ENCODE results near the gene LYSMD2. TPM values are rescaled to one million over a fixed set of nuclear protein-coding genes. Genes with fewer than 3 reads are reported as not detected.

Gene LYSMD2
- total and polyA plus RNA-seq, 7 donors = 4.3 to 16.8 (median 7.2) TPM

GRCh38 chr15:51720201-51720995 lies 17.1 kb downstream of the LYSMD2 start:
- peaks cover 16% of the 10 kb centered on the region for H3K4me1 ChIP-seq
- H3K27ac ChIP-seq = no peak overlapping the region
- intact Hi-C loops (cut with DNase I) = no loop called here
- DNase-seq (no peak), ATAC-seq (no peak)
- H3K4me3 ChIP-seq = no peak overlapping the region
- H3K27me3 ChIP-seq (ENCODE audit: insufficient read depth in 3 of 3, low read length in 2 of 3) = no peaks in the 10 kb centered on the region
- peaks cover 0 to 36% of the 10 kb centered on the region in 2 donors for H3K36me3 ChIP-seq (ENCODE audit: insufficient read depth in 1 of 2, low read depth in 1 of 2)
- no peaks in the 10 kb centered on the region for H3K9me3 ChIP-seq
- 77 to 87% (median 78%) methylated on average over 8 of the region's 8 CpGs for WGBS, 3 donors
- no peak for TF ChIP-seq CTCF (IDR thresholded peaks at IDR 0.05)

GRCh38 chr15:51718746-51719145 lies 18.7 kb downstream of the LYSMD2 start:
- Histone ChIP-seq H3K9me3 (no peaks in the 10 kb centered on the region), H3K4me3 (no peak overlapping the region), H3K4me1 (no peaks in the 10 kb centered on the region), H3K27ac (no peak overlapping the region), H3K27me3 (ENCODE audit: insufficient read depth in 3 of 3, low read length in 2 of 3) (no peaks in the 10 kb centered on the region), H3K36me3 (ENCODE audit: insufficient read depth in 1 of 2, low read depth in 1 of 2) (peaks cover 0 to 29% of the 10 kb centered on the region in 2 donors)
- ATAC-seq = no peak
- no peak for TF ChIP-seq CTCF (IDR thresholded peaks at IDR 0.05)
- WGBS, 3 donors = 32 to 43% (median 39%) methylated on average over 3 of the region's 3 CpGs
- DNase-seq = no peak
- intact Hi-C loops (cut with DNase I) = no loop called here

- TF ChIP-seq CTCF (IDR thresholded peaks at IDR 0.05) = no peak
These were observed 19.2 kb downstream of the LYSMD2 start for GRCh38 chr15:51718219-51718618.

GRCh38 chr15:51714911-51715310 lies 22.5 kb downstream of the LYSMD2 start:
- intact Hi-C loops (cut with DNase I) = no loop called here
- 76 to 94% (median 87%) methylated on average over 1 of the region's 1 CpG for WGBS, 3 donors

More at GRCh38 chr15:51718219-51718618, 19.2 kb downstream of the LYSMD2 start:
- ATAC-seq (no peak), DNase-seq (no peak)
- Histone ChIP-seq H3K27me3 (ENCODE audit: insufficient read depth in 3 of 3, low read length in 2 of 3) (no peaks in the 10 kb centered on the region), H3K27ac (no peak overlapping the region), H3K4me3 (no peak overlapping the region), H3K4me1 (no peaks in the 10 kb centered on the region), H3K36me3 (ENCODE audit: insufficient read depth in 1 of 2, low read depth in 1 of 2) (peaks cover 0 to 26% of the 10 kb centered on the region in 2 donors), H3K9me3 (no peaks in the 10 kb centered on the region)
- intact Hi-C loops (cut with DNase I) = no loop called here
- WGBS, 3 donors = 18 to 32% (median 28%) methylated on average over 4 of the region's 4 CpGs

More at GRCh38 chr15:51714911-51715310, 22.5 kb downstream of the LYSMD2 start:
- H3K27ac ChIP-seq = no peak overlapping the region
- TF ChIP-seq CTCF (IDR thresholded peaks at IDR 0.05) = no peak
- no peaks in the 10 kb centered on the region for H3K27me3 ChIP-seq (ENCODE audit: insufficient read depth in 3 of 3, low read length in 2 of 3)
- no peak for DNase-seq
- H3K36me3 ChIP-seq (ENCODE audit: insufficient read depth in 1 of 2, low read depth in 1 of 2) = no peaks in the 10 kb centered on the region
- H3K4me3 ChIP-seq = no peak overlapping the region
- ATAC-seq = no peak
- H3K9me3 ChIP-seq = no peaks in the 10 kb centered on the region
- no peaks in the 10 kb centered on the region for H3K4me1 ChIP-seq
